ENCODE measurements around the gene CEP152. TPM values are rescaled to one million over a fixed set of nuclear protein-coding genes. Genes with fewer than 3 reads are reported as not detected.

CEP152 gene
- total and polyA plus RNA-seq, 2 of the 13 experiments (the other 11 are each of a cell fraction or from before 2014, with no cell fraction given), result 1.3 to 14.7 TPM

DNA sequence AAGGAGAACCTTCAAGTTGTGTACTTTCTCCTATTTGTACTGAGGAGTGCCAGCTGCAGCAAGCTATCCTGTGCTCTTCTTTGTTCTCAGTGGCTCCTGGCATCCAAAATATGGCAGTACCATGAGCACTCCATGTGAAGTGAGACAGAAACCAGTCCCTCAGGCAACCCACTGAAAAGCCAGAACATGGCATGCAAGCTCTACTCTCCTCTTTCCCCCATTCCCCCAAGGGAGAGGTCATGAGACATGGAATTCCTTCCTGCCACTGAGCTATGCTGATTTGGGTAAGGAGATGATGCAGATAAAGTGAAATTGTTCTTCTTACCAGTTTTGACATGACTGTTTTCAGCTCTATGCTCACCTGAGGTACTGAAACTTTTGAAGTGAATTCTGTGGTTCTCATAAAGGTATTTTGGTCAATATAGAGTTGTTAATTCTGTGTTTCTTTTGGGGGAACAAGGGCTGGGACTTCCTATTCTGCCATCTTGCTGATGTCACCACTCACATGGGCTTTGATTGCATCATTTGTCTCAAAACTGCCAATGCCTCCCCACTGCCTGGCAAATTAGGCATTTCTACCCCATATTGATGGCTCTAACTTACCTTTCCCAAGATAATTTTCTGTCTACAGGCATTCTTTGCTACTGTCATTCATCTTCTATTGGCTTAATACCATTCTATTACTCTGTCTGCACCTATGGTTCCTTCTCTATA lies 22.8 kb upstream of the CEP152 start:
- intact Hi-C loops (cut with micrococcal nuclease; ENCODE audit: unreplicated experiment) (no loop called here), in situ Hi-C loops (cut with HindIII; ENCODE audit: extremely low pct_ligation_motif_present, low pct_unique_long_range_greater_than_20kb) (loop anchor here (25.0 kb wide), 1 partner anchor 471 kb away; no protein-coding TSS in a partner anchor)
- Histone ChIP-seq H3K79me2 (ENCODE audit: insufficient read depth, low read length) (no peaks in the 10 kb centered on the region), H2AFZ (ENCODE audit: low read length) (no peak overlapping the region), H3K4me1 (ENCODE audit: insufficient read depth, low read length) (no peaks in the 10 kb centered on the region), H3K36me3 (replicated peaks in 1 of 2; ENCODE audit: control insufficient read depth in 1 of 2, insufficient read depth in 2 of 2, low read length in 2 of 2) (no peaks in the 10 kb centered on the region), H3K27ac (ENCODE audit: extremely low read length, insufficient read depth, low read length) (no peak overlapping the region), H3K4me2 (ENCODE audit: low read depth, low read length) (no peak overlapping the region), H3K9ac (ENCODE audit: insufficient read depth, low read depth, low read length) (no peak overlapping the region), H4K20me1 (ENCODE audit: insufficient read depth, low read length) (no peaks in the 10 kb centered on the region), H3K4me3 (replicated peaks in 1 of 3; ENCODE audit: insufficient read depth in 1 of 3, low read depth in 2 of 3, low read length in 3 of 3) (no peak overlapping the region), H3K27me3 (ENCODE audit: control insufficient read depth in 1 of 2, insufficient read depth in 2 of 2, low read length in 2 of 2) (no peaks in the 10 kb centered on the region), H3K9me3 (ENCODE audit: low read length) (no peaks in the 10 kb centered on the region; the same call in 1 of the 2 replicates)
- TF ChIP-seq, protein P1, sequence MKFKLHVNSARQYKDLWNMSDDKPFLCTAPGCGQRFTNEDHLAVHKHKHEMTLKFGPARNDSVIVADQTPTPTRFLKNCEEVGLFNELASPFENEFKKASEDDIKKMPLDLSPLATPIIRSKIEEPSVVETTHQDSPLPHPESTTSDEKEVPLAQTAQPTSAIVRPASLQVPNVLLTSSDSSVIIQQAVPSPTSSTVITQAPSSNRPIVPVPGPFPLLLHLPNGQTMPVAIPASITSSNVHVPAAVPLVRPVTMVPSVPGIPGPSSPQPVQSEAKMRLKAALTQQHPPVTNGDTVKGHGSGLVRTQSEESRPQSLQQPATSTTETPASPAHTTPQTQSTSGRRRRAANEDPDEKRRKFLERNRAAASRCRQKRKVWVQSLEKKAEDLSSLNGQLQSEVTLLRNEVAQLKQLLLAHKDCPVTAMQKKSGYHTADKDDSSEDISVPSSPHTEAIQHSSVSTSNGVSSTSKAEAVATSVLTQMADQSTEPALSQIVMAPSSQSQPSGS (CRISPR knock-in tag; IDR thresholded peaks at IDR 0.05), result no peak
- TF ChIP-seq ATF7 (IDR thresholded peaks at IDR 0.05) (peak; percentile 59; the same call in 1 of the 2 replicates), ATF7 (CRISPR knock-in tag; IDR thresholded peaks at IDR 0.05) (no peak), CEBPB (IDR thresholded peaks at IDR 0.05; ENCODE audit: borderline replicate concordance, low read depth, low read length) (0 out of 2 replicates have a peak, but pooled peaks have one; percentile 7)
- DNase-seq (ENCODE audit: low spot score) (no peak), ATAC-seq (no peak), FAIRE-seq (no peak)
- ChIA-PET CTCF (ENCODE audit: low intra/inter-chr PET ratio, low total read pairs) (no interaction called here), POLR2A (no interaction called here)
- BruUV-seq (replicated peaks), result no TSS peak

DNA sequence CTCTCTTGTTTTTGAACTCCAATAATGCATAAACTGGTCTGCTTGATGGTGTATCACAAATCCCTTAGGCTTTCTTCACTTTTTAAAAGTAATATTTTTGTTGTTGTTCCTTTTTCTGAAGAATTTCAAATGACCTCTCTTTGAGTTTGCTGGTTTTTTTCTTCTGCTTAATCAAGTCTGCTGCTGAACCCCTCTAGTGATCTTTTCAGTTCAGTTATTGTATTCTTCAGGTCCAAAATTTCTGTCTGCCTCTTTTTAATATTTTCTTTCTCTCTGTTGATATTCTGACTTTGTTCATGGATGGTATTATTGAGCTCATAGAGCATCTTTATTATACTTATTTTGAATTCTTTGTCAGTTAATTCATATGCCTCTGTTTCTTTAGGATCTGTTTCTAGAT lies 21.8 kb upstream of the CEP152 start:
- H3K36me3 ChIP-seq (replicated peaks in 1 of 2; ENCODE audit: control insufficient read depth in 1 of 2, insufficient read depth in 2 of 2, low read length in 2 of 2), result no peaks in the 10 kb centered on the region
- H3K27me3 ChIP-seq (ENCODE audit: control insufficient read depth in 1 of 2, insufficient read depth in 2 of 2, low read length in 2 of 2), result no peaks in the 10 kb centered on the region
- no TSS peak for BruUV-seq (replicated peaks)
- H3K9me3 ChIP-seq (ENCODE audit: low read length), result no peaks in the 10 kb centered on the region; the same call in 1 of the 2 replicates
- TF ChIP-seq HMG20A (CRISPR knock-in tag; IDR thresholded peaks at IDR 0.05; ENCODE audit: borderline replicate concordance) (no peak), ZNF160 (CRISPR knock-in tag; IDR thresholded peaks at IDR 0.05) (peak; percentile 96), PHF8 (CRISPR knock-in tag; IDR thresholded peaks at IDR 0.05) (no peak)
- TF ChIP-seq, protein P2, sequence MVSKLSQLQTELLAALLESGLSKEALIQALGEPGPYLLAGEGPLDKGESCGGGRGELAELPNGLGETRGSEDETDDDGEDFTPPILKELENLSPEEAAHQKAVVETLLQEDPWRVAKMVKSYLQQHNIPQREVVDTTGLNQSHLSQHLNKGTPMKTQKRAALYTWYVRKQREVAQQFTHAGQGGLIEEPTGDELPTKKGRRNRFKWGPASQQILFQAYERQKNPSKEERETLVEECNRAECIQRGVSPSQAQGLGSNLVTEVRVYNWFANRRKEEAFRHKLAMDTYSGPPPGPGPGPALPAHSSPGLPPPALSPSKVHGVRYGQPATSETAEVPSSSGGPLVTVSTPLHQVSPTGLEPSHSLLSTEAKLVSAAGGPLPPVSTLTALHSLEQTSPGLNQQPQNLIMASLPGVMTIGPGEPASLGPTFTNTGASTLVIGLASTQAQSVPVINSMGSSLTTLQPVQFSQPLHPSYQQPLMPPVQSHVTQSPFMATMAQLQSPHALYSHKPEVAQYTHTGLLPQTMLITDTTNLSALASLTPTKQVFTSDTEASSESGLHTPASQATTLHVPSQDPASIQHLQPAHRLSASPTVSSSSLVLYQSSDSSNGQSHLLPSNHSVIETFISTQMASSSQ (IDR thresholded peaks at IDR 0.05; ENCODE audit: low read depth), result no peak
- TF ChIP-seq, protein P2 (CRISPR knock-in tag; IDR thresholded peaks at IDR 0.05; ENCODE audit: borderline replicate concordance), result no peak
- intact Hi-C loops (cut with micrococcal nuclease; ENCODE audit: unreplicated experiment) (no loop called here), in situ Hi-C loops (cut with HindIII; ENCODE audit: extremely low pct_ligation_motif_present, low pct_unique_long_range_greater_than_20kb) (loop anchor here (25.0 kb wide), 1 partner anchor 470 kb away; no protein-coding TSS in a partner anchor)
- H4K20me1 ChIP-seq (ENCODE audit: insufficient read depth, low read length), result no peaks in the 10 kb centered on the region
- H3K79me2 ChIP-seq (ENCODE audit: insufficient read depth, low read length), result no peaks in the 10 kb centered on the region
- CTCF ChIA-PET (ENCODE audit: low intra/inter-chr PET ratio, low total read pairs), result no interaction called here
- H3K4me2 ChIP-seq (ENCODE audit: low read depth, low read length), result no peak overlapping the region
- no peak overlapping the region for H3K4me3 ChIP-seq (replicated peaks in 1 of 3; ENCODE audit: insufficient read depth in 1 of 3, low read depth in 2 of 3, low read length in 3 of 3)
- no peak overlapping the region for H2AFZ ChIP-seq (ENCODE audit: low read length)
- DNase-seq (ENCODE audit: low spot score) (no peak), ATAC-seq (no peak), FAIRE-seq (no peak)
- H3K9ac ChIP-seq (ENCODE audit: insufficient read depth, low read depth, low read length), result no peak overlapping the region
- H3K27ac ChIP-seq (ENCODE audit: extremely low read length, insufficient read depth, low read length), result no peak overlapping the region
- POLR2A ChIA-PET, result no interaction called here
- H3K4me1 ChIP-seq (ENCODE audit: insufficient read depth, low read length), result no peaks in the 10 kb centered on the region
